KBM-7 (cell line): ENCODE results near the gene MYOC.
"Not testable (repeated sequence)": the region's sequence is repeated elsewhere in the genome, so short reads cannot be mapped to it uniquely, and the experiment has no call there.

Source experiments
- DNase-seq: peaks from one replicate; pipeline ENCODE4 v3.0.0-alpha.2; 2015
- in situ Hi-C: fragments of 300-500 bp; cut with MboI; formaldehyde crosslinking; loops from 2 replicates; pipeline ENCODE4 v1.14.3; 2020; ENCODE audit warnings: low sequenced_read_pairs, low pct_unique_long_range_greater_than_20kb, mixed read lengths

The MYOC gene

DNA sequence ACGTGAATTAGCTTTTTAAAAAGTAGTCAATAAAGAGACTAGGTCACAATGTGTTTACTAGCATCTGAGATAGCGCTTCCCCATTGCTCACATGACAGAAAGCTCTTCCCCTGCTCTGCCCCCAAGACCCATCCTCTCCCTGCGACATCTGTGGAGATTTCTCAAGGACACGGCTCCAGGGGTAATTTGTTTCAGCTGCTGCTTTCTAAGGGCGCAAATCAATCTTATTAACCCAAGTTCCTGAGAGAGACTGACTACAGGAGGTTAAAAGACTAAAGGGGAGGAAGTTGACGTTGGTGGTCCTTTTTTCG, 30.4 kb downstream of the MYOC start, which contains the start of gene MYOCOS:
Gene MYOCOS (plus strand): TSS at position 92 of the 311 bp plus-strand sequence. CDS start 1,641 bp downstream, outside the sequence.
- in situ Hi-C loops = no loop called here

DNA sequence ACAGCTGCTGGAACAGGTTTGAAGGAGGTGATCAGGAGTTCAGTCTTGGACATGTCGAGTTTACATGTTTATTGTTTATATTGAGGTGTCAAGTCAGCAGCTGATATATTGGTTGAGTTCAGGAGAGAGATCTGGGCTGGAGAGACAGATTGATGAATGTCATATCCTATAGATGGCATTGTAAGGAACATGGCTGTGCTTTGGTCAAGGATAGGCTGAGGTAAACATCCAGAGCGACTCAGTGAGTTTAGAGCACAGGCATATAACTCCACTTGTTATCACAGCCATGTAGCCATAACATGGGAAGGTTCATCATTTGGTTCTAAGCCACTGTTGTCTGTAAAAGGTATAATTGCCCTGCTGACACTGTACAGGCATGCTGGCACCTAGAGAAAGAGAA, 35.9 kb downstream of the MYOC start:
- no peak for DNase-seq
- in situ Hi-C loops = no loop called here

More for the DNA sequence above, 30.4 kb downstream of the MYOC start, which contains the start of gene MYOCOS:
- DNase-seq = no peak

- in situ Hi-C loops, DNase-seq: not testable (repeated sequence)
Measured at GRCh38 chr1:171615122-171615906, 37.2 kb downstream of the MYOC start.

GRCh38 chr1:171613282-171613681, 39.2 kb downstream of the MYOC start:
- in situ Hi-C loops = no loop called here
- DNase-seq = no peak

DNA sequence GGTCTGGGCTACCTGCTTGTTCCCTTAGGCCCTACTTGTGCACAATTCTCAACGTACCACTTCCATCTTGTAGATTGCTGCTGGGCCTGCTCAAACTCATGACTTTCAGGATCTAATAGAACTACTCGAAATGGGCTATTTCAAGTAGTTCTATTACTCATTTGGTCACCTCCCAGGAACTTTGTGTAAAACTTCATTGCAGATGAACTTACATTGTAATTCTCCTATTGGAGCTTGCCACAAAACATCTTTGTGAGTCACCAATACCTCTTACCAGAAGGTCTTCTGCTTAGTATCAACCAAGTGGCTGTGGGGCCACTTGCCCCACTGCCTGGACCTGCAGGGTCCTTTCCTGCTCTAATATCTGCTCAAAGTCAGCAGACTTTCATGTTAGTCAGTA, 41.2 kb downstream of the MYOC start:
- DNase-seq = no peak
- in situ Hi-C loops = no loop called here

DNA sequence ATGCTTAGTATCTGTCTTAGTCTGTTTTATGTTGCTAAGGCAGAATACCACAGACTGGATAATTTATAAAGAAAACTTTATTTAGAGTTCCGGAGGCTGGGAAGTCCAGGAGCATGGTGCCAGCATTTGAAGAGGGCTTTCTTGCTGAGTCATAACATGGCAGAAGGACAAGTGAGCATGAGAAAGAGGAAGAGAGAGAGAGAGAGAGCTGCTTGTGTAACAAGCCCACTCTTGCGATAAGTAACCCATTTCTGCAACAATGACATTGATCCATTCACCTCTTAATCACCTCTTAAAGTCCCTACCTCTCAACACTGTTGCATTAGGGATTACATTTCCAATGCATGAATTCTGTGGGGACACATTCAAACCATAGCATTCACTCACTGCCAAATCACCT, 42.1 kb downstream of the MYOC start:
- DNase-seq = peak; percentile 27
- in situ Hi-C loops = no loop called here

DNA sequence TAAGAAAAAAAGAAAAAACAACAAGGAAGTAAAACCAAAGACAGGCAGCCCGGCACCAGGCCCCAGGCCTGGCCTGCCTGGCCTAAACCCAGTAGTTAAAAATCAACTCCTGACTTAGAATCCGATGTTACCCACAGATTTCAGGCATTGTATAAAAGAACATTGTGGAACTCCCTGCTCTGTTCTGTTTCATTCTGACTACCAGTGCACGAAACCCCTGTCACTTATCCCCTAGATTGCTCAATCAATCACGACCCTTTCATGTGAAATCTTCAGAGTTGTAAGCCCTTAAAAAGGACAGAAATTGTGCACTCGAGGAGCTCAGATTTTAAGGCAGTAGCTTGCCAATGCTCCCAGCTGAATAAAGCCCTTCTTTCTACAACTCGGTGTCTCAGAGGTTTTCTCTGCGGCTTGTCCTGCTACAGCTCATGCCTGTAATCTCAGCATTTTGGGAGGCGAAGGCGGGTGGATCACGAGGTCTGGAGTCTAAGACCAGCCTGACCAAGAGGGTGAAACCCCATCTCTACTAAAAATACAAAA, 46.0 kb downstream of the MYOC start:
- no peak for DNase-seq
- in situ Hi-C loops = no loop called here

- DNase-seq, in situ Hi-C loops: not testable (repeated sequence)
Measured at GRCh38 chr1:171603042-171603441, 49.4 kb downstream of the MYOC start.

- no peak for DNase-seq
- in situ Hi-C loops = no loop called here
Measured at GRCh38 chr1:171600862-171601261, 51.6 kb downstream of the MYOC start.

- DNase-seq, in situ Hi-C loops: not testable (repeated sequence)
Measured at GRCh38 chr1:171600310-171600709, 52.2 kb downstream of the MYOC start.

DNA sequence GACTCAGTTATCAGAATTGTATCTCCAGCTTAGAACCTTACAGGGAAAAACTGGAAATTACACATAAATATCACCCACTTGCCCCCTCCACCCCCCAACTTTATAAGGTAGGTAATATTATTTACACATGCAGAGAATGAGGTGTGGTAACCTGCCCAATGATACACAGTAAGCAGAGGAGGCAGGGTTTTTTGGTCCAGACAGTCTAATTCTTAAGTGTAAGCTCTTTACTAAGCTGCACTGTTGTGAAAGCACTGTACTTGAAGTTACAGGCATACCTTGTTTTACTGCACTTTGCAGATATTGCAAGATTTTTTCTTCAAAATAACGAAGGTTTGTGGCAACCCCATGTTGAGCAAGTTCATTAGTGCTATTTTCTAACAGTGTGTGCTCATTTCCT, 55.3 kb downstream of the MYOC start:
- in situ Hi-C loops = no loop called here
- no peak for DNase-seq

GRCh38 chr1:171596705-171597104, 55.8 kb downstream of the MYOC start:
- in situ Hi-C loops = no loop called here
- DNase-seq = no peak

DNA sequence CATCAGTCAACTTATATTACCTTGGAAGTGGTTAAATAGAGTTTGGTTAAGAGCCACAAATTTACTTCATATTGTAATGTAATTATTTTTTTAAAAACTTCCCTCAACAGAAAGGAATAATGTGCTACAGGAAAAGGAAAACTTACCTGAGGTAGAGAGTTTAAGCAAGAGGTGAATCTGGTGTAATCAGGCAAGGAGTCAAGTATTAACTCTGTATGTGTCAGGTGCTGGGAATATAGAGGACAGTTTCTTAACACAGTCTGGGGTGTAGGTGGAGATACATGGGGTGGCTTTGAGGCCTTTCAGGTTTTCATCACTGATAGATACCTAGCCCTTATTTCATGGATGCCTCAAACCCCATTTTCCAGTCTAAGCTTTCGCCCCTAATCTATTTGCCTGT, 56.4 kb downstream of the MYOC start:
- DNase-seq = no peak
- in situ Hi-C loops = no loop called here

DNA sequence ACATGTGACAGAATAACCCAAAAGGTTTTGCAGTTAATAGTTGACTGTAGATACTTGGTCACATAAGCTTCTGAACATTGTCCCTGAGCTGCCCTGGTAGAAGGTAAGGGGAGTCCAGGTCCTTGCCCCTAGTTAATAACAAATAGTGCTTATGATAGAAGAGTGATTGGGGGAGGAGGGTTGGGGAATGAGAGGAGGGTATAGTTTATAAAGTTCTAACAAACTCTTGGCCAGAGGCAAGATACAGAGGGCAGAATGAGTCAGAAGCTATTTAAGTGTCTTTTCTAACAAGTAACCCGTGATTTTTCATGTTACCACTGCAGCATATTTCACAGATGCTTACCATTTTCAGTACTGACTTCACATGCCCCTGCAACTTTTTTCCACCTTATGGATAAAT, 57.2 kb downstream of the MYOC start:
- no peak for DNase-seq
- in situ Hi-C loops = no loop called here

DNA sequence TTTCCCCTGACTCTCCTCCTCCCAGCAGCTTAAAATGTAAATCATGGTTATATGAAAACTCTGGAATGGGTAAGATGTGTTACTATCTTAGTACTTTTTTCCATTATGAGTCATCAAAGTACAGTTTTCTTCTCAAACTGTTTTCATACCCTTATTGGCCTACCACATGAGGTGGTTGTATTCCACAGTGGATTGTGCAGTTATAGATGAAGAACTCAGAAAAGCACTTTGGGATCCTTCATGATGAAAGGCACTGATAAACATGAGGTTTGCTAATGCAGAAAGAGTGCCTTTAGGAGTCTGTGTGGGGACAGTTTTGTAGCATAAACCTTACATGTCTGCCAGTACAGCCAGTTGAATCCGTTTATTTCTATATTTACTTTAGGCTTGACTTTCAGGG, 62.5 kb downstream of the MYOC start:
- DNase-seq = no peak
- in situ Hi-C loops = no loop called here

GRCh38 chr1:171588230-171588629, 64.3 kb downstream of the MYOC start:
- in situ Hi-C loops = no loop called here
- DNase-seq = no peak

- in situ Hi-C loops = no loop called here
- no peak for DNase-seq
Measured at GRCh38 chr1:171585715-171586114, 66.8 kb downstream of the MYOC start.
